ENCODE results near the gene TNP2. TPM values are rescaled to one million over a fixed set of nuclear protein-coding genes. Genes with fewer than 3 reads are reported as not detected.
A peak's percentile ranks its signal among the peaks of the same experiment; 100 is the strongest.

TNP2 gene
- total and polyA plus RNA-seq, 2 donors from 2014 or later = not detected

GRCh38 chr16:11236461-11237254, 32.5 kb downstream of the TNP2 start:
- FAIRE-seq (no peak), DNase-seq (no peak)
- H3K36me3 ChIP-seq (ENCODE audit: control insufficient read depth in 2 of 3, insufficient read depth in 3 of 3, low read length in 3 of 3) = no peaks in the 10 kb centered on the region
- no peak overlapping the region for H3K4me3 ChIP-seq (ENCODE audit: low read length in 3 of 3)
- H3K27me3 ChIP-seq (ENCODE audit: control insufficient read depth, insufficient read depth, low read length) = no peaks in the 10 kb centered on the region
- H3K9ac ChIP-seq (ENCODE audit: low read length in 3 of 3) = no peak overlapping the region
- no peak for TF ChIP-seq CTCF (IDR thresholded peaks at IDR 0.05; ENCODE audit: borderline replicate concordance, extremely low read depth, insufficient read depth)
- H3K27ac ChIP-seq (ENCODE audit: low read depth in 2 of 2, low read length in 2 of 2) = no peak overlapping the region
- peaks cover 0 to 5% (median 0%) of the 10 kb centered on the region in 3 donors for H3K4me1 ChIP-seq (ENCODE audit: control insufficient read depth in 2 of 3, insufficient read depth in 2 of 3, low read depth in 1 of 3, low read length in 3 of 3)
- intact Hi-C loops (cut with DNase I) = no loop called here
- no peaks in the 10 kb centered on the region for H3K9me3 ChIP-seq (ENCODE audit: control insufficient read depth in 2 of 3, insufficient read depth in 1 of 3, low read length in 3 of 3)

DNA sequence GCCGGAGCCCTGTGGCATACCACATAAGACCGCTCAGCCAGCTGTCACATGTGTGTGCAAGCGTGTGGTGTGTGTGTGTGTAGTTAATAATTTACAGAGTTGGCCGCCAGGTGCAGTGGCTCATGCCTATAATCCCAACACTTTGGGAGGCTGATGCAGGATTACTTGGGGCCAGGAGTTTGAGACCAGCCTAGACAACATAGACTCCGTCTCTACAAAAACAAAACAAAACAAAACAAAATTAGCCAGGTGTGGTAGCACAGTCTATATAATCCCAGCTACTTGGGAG, 33.5 kb downstream of the TNP2 start:
- no peaks in the 10 kb centered on the region for H3K27me3 ChIP-seq (ENCODE audit: control insufficient read depth, insufficient read depth, low read length)
- no peak overlapping the region for H3K9ac ChIP-seq (ENCODE audit: low read length in 3 of 3)
- H3K4me3 ChIP-seq (ENCODE audit: low read length in 3 of 3) = no peak overlapping the region
- intact Hi-C loops (cut with DNase I) = no loop called here
- H3K36me3 ChIP-seq (ENCODE audit: control insufficient read depth in 2 of 3, insufficient read depth in 3 of 3, low read length in 3 of 3) = no peaks in the 10 kb centered on the region
- DNase-seq = peak in 3 of 5 donors; percentile 57 to 67 (median 59)
- no peaks in the 10 kb centered on the region for H3K9me3 ChIP-seq (ENCODE audit: control insufficient read depth in 2 of 3, insufficient read depth in 1 of 3, low read length in 3 of 3)
- no peak for TF ChIP-seq CTCF (IDR thresholded peaks at IDR 0.05; ENCODE audit: borderline replicate concordance, extremely low read depth, insufficient read depth)
- no peak for FAIRE-seq
- peaks cover 0 to 5% (median 0%) of the 10 kb centered on the region in 3 donors for H3K4me1 ChIP-seq (ENCODE audit: control insufficient read depth in 2 of 3, insufficient read depth in 2 of 3, low read depth in 1 of 3, low read length in 3 of 3)
- H3K27ac ChIP-seq (ENCODE audit: low read depth in 2 of 2, low read length in 2 of 2) = no peak overlapping the region

DNA sequence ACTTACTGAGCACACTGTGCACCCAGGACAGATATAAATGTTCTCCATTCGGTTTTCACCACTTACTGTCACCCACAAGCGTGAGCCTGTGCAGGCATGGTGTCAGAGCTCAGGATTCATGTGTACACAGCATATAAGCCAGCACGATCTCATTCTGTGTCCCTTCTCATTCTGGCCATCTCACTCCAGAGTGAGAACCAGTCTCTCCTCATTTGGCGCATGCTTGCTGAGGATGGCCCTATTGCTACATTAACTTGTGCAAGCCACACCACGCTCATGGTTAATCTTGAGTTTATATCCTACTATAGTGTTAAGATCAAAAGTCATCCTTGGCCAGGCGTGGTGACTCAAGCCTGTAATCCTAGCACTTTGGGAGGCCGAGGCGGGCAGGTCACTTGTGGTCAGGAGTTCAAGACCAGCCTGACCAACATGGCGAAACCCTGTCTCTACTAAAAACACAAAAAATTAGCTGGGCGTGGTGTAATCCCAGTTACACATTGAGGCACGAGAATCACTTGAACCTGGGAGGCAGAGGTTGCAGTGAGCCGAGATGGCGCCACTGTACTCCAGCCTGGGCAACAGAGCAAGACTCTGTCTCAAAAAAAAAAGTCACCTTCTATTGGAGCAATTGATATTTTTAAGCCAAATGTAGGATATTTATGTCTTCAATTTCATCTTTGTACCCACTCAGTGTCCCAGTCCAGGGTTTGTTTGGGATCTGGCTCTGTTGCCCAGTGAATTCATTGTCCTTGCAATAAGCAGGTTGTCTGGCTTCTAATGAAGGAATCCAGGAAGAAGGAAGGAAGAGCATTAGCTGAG, 34.0 kb downstream of the TNP2 start:
- no peak for TF ChIP-seq CTCF (IDR thresholded peaks at IDR 0.05; ENCODE audit: borderline replicate concordance, extremely low read depth, insufficient read depth)
- DNase-seq (no peak), FAIRE-seq (no peak)
- Histone ChIP-seq H3K4me1 (ENCODE audit: control insufficient read depth in 2 of 3, insufficient read depth in 2 of 3, low read depth in 1 of 3, low read length in 3 of 3) (peaks cover 0 to 5% (median 0%) of the 10 kb centered on the region in 3 donors), H3K4me3 (ENCODE audit: low read length in 3 of 3) (no peak overlapping the region), H3K36me3 (ENCODE audit: control insufficient read depth in 2 of 3, insufficient read depth in 3 of 3, low read length in 3 of 3) (no peaks in the 10 kb centered on the region), H3K9me3 (ENCODE audit: control insufficient read depth in 2 of 3, insufficient read depth in 1 of 3, low read length in 3 of 3) (no peaks in the 10 kb centered on the region), H3K27me3 (ENCODE audit: control insufficient read depth, insufficient read depth, low read length) (no peaks in the 10 kb centered on the region), H3K9ac (ENCODE audit: low read length in 3 of 3) (no peak overlapping the region), H3K27ac (ENCODE audit: low read depth in 2 of 2, low read length in 2 of 2) (no peak overlapping the region)
- intact Hi-C loops (cut with DNase I) = no loop called here

Data from kidney (tissue), 14 donors.